Measurements from ENCODE around the gene LANCL2.
"Not testable (repeated sequence)": the region's sequence is repeated elsewhere in the genome, so short reads cannot be mapped to it uniquely, and the experiment has no call there.

The LANCL2 gene

GRCh38 chr7:55362927-55363326 lies 2.2 kb upstream of the LANCL2 start:
- no peak for DNase-seq

GRCh38 chr7:55363386-55364170 lies 1.6 kb upstream of the LANCL2 start:
- no peak for DNase-seq

DNA sequence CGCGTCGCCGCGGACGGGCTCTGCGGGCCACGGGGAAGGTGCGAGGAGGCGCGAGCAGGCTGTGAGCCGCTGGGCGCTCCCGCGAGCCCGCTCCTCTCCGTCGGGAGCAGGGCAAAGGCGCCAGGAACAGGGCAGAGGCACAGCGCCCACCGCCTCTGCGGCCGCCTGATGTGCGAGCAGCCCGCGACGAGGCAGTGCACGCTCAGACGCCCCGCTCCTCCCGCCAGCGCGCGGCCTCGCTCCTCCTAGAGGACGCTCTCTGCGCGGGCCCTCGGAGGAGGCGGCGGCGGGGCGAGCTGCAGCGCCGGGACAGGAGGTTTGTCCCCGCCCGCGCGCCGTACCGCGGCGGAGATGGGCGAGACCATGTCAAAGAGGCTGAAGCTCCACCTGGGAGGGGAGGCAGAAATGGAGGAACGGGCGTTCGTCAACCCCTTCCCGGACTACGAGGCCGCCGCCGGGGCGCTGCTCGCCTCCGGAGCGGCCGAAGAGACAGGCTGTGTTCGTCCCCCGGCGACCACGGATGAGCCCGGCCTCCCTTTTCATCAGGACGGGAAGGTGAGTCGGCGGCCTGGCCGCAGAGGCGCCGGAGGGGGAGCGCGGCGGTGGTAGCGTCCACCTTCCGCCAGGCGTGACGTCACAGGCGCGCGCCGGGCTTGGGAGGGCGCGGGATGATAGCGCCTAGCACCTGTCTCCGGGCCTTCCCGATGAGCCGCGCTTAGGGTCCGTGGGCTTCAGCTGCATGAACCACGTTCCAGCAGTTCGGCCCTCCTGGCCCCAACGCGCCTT lies 731 bp downstream of the LANCL2 start:
- peak; percentile 97 for DNase-seq

- DNase-seq = no peak
These were observed 1.4 kb downstream of the LANCL2 start for GRCh38 chr7:55366461-55367070.

- DNase-seq = no peak
These were observed 2.2 kb downstream of the LANCL2 start for GRCh38 chr7:55367283-55367840.

GRCh38 chr7:55369427-55370400 lies 4.6 kb downstream of the LANCL2 start:
- peak; percentile 50 for DNase-seq

DNA sequence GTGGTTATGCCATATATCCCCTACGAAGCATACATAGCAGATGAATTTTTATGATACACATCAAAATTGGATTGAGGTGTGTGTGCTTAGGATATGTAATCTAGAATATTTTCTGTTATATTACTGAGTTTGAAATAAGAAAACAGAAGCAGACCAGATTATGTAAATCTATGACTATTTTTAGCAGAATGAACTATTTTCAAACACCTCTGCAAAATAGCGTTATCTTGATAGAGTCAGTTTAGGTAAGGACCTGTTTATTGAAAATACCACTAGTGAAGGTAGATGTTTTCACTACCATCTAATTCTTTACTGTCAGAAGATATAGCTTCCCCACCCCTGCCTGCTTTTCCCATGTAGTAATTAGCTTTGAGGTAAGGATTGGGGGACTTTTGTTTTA lies 9.1 kb downstream of the LANCL2 start:
- no peak for DNase-seq

DNA sequence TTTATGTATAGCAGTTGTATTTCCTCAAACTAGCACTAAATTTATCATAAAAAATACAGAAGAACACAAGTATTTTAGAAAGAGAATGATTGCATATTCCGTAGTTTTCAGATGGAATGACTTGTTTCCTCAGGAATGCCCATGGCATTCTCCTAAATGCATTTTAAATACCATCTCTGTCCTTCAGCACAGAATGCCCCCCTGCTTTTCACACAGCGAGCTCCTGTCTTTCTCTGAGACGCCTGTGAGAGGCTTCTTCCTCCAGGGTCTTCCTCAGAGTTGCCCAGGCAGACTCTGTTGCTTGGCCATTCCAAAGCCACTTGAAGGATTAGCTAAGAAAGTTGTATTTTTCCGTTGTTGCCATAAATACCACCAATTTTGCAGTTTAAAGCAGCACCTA lies 10.1 kb downstream of the LANCL2 start:
- DNase-seq = no peak

- DNase-seq = no peak
These were observed 12.2 kb downstream of the LANCL2 start for GRCh38 chr7:55377162-55377817.

- no peak for DNase-seq
These were observed 14.1 kb downstream of the LANCL2 start for GRCh38 chr7:55379285-55379684.

DNA sequence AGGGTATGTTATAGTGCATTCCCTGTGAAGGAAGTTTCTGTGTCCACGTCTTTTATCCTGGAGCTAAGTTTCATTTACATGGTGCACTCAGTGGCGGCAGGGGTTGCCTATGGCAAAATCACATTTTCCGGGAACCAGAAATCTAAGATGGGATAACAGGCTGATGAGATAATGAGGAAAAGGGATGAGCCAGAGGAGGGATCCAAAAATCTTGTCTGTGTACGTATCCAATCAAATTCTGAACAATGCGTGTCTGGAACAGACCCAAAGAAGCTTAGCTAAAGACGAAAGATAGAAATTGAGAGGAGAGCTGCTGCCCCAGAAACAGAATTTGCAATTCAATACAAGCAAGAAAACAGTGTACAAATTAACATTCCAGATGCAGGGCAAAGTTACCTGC lies 16.1 kb downstream of the LANCL2 start:
- no peak for DNase-seq

DNA sequence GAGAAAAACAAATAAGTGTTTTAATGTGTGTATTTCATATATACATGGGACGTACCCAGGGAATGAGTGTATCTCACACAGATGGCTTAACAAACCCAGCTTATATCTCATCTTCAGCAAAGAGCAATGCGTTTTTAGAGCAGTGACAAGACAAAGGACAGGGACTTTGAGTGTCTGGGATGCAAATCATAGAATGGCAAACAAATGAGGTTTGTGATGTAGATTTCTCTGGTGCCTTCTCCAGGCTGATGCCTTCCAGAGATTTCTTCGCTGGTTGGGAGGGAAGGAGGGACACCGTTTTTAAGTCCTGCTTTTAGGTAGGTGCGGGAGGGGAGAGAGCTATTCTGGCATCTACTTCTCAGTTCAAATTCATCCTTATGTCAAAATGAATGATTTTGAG lies 16.6 kb downstream of the LANCL2 start:
- DNase-seq = no peak

DNA sequence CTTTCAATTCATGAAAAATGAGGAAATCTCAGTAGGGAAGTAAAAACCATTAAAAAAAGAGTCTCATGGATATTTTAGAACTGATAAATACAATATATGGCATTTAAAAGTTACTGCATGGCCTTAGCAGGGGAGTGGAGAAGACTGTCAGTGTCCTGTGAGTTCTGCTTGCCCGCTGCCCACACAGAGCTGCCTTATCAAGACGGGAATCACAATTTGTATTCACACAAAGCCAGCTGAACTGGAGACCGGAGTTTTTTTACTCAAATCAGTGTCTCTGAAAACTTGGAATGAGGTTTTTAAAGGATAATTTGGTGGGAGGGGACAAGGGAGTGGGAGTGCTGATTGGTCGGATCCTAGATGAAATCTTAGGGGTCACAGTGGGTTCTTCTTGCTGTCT lies 17.1 kb downstream of the LANCL2 start:
- no peak for DNase-seq

DNA sequence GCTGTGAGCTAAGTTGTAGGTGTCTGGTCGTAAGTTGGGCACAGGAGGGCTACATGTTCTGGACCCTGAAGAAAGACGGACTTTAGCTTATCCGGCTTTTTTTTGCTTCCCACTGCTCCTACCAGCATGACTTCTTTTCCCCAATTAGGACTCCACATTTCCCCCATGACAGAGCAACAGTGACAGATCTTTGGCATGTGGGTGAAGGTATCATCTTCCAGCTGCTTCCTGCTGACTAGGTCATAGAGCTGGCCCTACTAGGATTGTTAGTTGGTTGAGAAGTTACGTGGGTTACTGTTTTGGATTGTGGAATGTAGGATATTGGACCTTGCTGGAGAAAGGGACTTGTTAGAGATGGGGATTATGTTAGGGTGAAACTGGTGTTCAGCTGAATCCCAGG lies 21.4 kb downstream of the LANCL2 start:
- DNase-seq = no peak

DNA sequence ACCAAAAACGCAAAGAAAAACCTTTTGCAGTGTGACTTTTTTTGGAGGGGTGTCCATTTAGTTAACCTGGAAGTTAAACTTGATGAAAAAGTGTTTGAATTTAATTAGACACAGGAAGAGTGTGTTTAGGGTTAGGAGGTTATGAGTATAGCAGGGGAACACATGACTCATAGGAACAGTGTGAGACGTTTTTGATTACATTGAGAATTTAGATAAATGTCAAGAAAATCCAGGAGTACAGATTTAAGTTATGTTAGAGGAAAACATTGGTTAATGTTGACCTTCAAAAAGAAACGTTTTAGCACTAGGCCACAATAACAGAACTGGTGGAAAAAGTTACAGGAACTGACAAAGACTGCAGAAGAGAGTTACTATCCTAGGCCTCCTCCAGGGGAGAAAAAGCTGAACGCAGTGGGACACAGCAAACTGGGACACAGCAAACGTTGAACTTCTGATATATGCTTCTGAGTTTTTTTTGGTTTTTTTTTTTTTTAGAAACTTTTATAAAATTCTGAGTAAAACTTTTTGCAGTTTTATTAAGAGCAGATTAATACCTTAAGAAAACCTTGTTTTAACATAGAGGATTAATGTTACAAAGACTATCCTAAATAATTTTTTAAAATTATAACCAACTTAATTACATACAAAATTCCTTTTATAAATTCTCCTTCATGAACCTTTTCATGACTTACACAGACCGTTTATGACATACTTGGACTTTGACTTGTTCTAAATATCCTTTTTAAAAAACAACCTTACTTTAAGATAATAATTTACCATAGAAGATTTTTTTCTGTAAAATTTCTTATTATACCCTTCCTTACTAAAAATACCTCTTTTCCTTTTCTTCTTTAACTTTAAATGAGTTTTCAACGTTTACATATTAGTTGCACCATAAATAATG lies 22.2 kb downstream of the LANCL2 start:
- DNase-seq = no peak

GRCh38 chr7:55396233-55396785 lies 31.2 kb downstream of the LANCL2 start:
- no peak for DNase-seq

DNA sequence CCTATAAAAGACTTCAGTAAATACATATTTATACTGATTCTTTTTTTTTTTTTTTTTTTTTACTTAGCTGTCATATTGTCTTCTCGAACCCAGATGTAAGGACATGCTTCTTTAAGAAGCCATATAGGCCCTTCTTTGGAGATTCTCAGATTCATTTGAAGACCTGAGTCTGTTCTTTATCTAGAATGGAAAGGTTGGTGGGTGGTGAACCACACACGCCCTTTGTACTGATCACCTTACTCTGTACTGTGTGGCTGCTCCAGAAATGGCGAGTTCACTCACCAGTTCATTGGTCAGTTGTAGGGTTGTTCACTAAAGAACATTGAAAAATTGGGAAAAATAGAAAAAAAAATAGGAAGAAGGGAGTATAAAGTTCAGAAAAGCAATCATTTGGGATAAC lies 32.5 kb downstream of the LANCL2 start:
- DNase-seq = no peak

DNA sequence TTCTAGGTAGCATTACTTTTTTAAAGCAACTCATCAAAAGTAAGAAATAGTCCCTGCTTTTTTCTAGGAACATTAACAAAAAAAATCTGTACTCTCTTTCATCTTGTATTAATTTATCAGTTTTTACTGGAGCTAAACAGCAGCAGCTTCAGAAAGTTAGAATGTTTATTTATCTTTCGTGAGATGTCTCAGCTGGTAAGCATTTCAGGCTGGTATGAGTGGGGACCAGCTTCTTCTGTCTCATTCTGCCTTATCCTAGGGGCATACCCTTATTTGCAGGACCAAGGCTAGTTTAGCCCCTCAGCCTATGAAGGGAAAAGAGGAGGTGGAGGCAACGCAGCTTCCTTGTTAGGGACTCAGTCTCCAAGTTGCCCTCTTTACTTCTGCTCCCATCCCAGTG lies 35.1 kb downstream of the LANCL2 start:
- no peak for DNase-seq

- not testable (repeated sequence) for DNase-seq
These were observed 37.4 kb downstream of the LANCL2 start for GRCh38 chr7:55402506-55402905.

DNA sequence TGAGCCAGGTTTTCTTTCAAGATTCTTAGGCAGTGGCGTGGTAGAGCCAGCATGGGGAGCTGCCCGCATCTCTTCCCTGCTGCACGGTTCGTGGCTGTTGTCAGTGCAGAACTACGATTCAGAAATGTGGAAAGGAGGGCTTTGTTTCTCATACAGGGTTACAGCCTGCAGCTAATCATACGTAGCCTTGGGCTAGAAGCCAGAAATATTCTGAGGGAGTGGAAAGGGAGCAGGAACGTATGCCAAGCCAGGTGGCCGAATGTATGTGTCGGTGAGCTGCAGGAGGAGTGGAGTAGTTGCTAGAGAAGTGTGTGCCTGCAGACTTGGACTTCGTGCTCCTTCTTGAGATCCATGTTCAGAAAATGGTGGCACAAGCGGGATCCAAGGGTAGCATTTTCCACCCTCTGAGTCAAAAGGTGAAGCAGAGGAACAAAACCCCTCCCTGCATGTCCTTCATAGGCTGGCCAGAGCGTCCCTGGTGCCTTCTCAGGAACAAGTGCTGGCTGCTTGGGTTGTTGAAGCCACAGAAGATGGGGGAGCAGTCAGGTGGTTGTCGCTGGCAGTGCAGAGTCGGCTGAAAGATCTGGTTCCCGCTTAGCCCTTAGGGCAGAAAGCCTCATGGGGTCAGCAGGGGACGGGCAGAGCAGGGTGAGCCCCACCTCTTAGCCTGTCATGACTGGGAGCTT lies 40.9 kb downstream of the LANCL2 start:
- no peak for DNase-seq
